ENCODE measurements around the gene NAGS.

- TF ChIP-seq CTCF (IDR thresholded peaks at IDR 0.05): no peak
- no peak for TF ChIP-seq POLR2A (IDR thresholded peaks at IDR 0.05)
- TF ChIP-seq POLR2AphosphoS5 (IDR thresholded peaks at IDR 0.05): no peak
Observed at GRCh38 chr17:44045486-44045885, 41.1 kb downstream of the NAGS start.

All from breast epithelium (tissue), 3 donors.